ENCODE measurements around the gene BBOX1. TPM values are rescaled to one million over a fixed set of nuclear protein-coding genes. Genes with fewer than 3 reads are reported as not detected.

The BBOX1 gene
- total RNA-seq, 1 experiment from 2014 or later, result not detected

DNA sequence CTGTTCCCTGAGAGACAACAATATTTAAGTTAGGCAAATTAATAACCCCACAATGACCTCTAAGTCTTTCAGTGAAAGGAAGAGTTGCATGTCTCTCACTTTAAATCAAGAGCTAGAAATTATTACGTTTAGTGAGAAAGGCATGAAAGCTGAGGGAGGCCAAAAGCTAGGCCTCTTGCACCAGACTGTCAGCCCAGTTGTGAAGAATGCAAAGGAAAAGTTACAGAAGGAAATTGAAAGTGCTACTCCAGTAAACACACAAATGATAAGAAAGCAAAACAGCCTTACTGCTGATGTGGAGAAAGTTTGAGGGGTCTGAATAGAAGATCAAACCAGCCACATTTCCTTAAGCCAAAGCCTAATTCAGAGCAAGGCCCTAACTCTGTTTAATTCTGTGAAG lies 45.0 kb downstream of the BBOX1 start:
- Histone ChIP-seq H3K4me3 (replicated peaks in 1 of 2; ENCODE audit: low read depth in 1 of 2, low read length in 2 of 2) (no peak overlapping the region), H4K20me1 (ENCODE audit: insufficient read depth) (no peaks in the 10 kb centered on the region), H3K4me2 (ENCODE audit: low read length) (no peak overlapping the region), H3K9ac (ENCODE audit: low read length) (no peak overlapping the region), H2AFZ (ENCODE audit: low read depth, low read length, poor library complexity, severe bottlenecking) (no peak overlapping the region), H3K79me2 (ENCODE audit: insufficient read depth, low read length) (no peaks in the 10 kb centered on the region), H3K36me3 (ENCODE audit: control insufficient read depth in 1 of 2, insufficient read depth in 2 of 2, low read length in 2 of 2) (no peaks in the 10 kb centered on the region), H3K4me1 (ENCODE audit: control insufficient read depth in 1 of 2, insufficient read depth in 2 of 2, low read length in 2 of 2) (no peaks in the 10 kb centered on the region), H3K9me2 (ENCODE audit: insufficient read depth) (no peaks in the 10 kb centered on the region), H3K9me3 (ENCODE audit: control insufficient read depth in 1 of 2, insufficient read depth in 1 of 2, low read depth in 1 of 2, low read length in 2 of 2) (no peaks in the 10 kb centered on the region), H3K27me3 (ENCODE audit: insufficient read depth, low read length) (no peaks in the 10 kb centered on the region), H3K27ac (ENCODE audit: low read depth, low read length) (no peak overlapping the region)
- no TSS peak for BruUV-seq (replicated peaks)
- intact Hi-C loops (cut with micrococcal nuclease), result no loop called here
- POLR2A ChIA-PET, result no interaction called here
- ATAC-seq, result no peak
- TF ChIP-seq REST (IDR thresholded peaks at IDR 0.05; ENCODE audit: low read depth) (no peak), MAX (IDR thresholded peaks at IDR 0.05) (no peak), ELF1 (IDR thresholded peaks at IDR 0.05; ENCODE audit: borderline replicate concordance, low read depth) (no peak), SP1 (IDR thresholded peaks at IDR 0.05; ENCODE audit: low read depth) (no peak), CEBPB (IDR thresholded peaks at IDR 0.05; ENCODE audit: low read depth) (no peak), ZBTB33 (IDR thresholded peaks at IDR 0.05; ENCODE audit: extremely low read depth, insufficient replicate concordance, low read length) (no peak), YY1 (IDR thresholded peaks at IDR 0.05; ENCODE audit: extremely low read depth, insufficient replicate concordance, low read depth, low read length) (no peak), ATF3 (IDR thresholded peaks at IDR 0.05) (no peak), ZNF274 (IDR thresholded peaks at IDR 0.05; ENCODE audit: low read depth, low read length) (no peak), ZFX (IDR thresholded peaks at IDR 0.05) (no peak), POLR2AphosphoS5 (IDR thresholded peaks at IDR 0.05; ENCODE audit: low read depth, low read length) (no peak), EGR1 (IDR thresholded peaks at IDR 0.05; ENCODE audit: low read depth) (no peak), EZH2 (IDR thresholded peaks at IDR 0.05) (no peak), JUND (IDR thresholded peaks at IDR 0.05) (no peak)
- TF ChIP-seq, protein P1, sequence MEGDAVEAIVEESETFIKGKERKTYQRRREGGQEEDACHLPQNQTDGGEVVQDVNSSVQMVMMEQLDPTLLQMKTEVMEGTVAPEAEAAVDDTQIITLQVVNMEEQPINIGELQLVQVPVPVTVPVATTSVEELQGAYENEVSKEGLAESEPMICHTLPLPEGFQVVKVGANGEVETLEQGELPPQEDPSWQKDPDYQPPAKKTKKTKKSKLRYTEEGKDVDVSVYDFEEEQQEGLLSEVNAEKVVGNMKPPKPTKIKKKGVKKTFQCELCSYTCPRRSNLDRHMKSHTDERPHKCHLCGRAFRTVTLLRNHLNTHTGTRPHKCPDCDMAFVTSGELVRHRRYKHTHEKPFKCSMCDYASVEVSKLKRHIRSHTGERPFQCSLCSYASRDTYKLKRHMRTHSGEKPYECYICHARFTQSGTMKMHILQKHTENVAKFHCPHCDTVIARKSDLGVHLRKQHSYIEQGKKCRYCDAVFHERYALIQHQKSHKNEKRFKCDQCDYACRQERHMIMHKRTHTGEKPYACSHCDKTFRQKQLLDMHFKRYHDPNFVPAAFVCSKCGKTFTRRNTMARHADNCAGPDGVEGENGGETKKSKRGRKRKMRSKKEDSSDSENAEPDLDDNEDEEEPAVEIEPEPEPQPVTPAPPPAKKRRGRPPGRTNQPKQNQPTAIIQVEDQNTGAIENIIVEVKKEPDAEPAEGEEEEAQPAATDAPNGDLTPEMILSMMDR (IDR thresholded peaks at IDR 0.05 in 2 of 3, conservative IDR thresholded peaks at IDR 0.05 in 1 of 3; ENCODE audit: borderline replicate concordance in 1 of 3, insufficient read depth in 1 of 3, low read depth in 2 of 3, low read length in 2 of 3), result no peak
- no peak for DNase-seq (ENCODE audit: low read depth, low spot score)
- RAD21 ChIA-PET (ENCODE audit: low non-redundant PET in 1 of 2, low total read pairs in 2 of 2, uncharacterized antibody in 2 of 2, unreplicated experiment in 2 of 2), result no interaction called here
- CTCF ChIA-PET, result no interaction called here

Measured in HCT116 (cell line).